ENCODE data around the gene PGGT1B.

GRCh38 chr5:115170134-115170928, 92.3 kb downstream of the PGGT1B start:
- TF ChIP-seq, protein P1, sequence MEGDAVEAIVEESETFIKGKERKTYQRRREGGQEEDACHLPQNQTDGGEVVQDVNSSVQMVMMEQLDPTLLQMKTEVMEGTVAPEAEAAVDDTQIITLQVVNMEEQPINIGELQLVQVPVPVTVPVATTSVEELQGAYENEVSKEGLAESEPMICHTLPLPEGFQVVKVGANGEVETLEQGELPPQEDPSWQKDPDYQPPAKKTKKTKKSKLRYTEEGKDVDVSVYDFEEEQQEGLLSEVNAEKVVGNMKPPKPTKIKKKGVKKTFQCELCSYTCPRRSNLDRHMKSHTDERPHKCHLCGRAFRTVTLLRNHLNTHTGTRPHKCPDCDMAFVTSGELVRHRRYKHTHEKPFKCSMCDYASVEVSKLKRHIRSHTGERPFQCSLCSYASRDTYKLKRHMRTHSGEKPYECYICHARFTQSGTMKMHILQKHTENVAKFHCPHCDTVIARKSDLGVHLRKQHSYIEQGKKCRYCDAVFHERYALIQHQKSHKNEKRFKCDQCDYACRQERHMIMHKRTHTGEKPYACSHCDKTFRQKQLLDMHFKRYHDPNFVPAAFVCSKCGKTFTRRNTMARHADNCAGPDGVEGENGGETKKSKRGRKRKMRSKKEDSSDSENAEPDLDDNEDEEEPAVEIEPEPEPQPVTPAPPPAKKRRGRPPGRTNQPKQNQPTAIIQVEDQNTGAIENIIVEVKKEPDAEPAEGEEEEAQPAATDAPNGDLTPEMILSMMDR (IDR thresholded peaks at IDR 0.05) = no peak
- TF ChIP-seq EP300 (IDR thresholded peaks at IDR 0.05) = no peak
